ENCODE results near the gene CD4.

Gene CD4

DNA sequence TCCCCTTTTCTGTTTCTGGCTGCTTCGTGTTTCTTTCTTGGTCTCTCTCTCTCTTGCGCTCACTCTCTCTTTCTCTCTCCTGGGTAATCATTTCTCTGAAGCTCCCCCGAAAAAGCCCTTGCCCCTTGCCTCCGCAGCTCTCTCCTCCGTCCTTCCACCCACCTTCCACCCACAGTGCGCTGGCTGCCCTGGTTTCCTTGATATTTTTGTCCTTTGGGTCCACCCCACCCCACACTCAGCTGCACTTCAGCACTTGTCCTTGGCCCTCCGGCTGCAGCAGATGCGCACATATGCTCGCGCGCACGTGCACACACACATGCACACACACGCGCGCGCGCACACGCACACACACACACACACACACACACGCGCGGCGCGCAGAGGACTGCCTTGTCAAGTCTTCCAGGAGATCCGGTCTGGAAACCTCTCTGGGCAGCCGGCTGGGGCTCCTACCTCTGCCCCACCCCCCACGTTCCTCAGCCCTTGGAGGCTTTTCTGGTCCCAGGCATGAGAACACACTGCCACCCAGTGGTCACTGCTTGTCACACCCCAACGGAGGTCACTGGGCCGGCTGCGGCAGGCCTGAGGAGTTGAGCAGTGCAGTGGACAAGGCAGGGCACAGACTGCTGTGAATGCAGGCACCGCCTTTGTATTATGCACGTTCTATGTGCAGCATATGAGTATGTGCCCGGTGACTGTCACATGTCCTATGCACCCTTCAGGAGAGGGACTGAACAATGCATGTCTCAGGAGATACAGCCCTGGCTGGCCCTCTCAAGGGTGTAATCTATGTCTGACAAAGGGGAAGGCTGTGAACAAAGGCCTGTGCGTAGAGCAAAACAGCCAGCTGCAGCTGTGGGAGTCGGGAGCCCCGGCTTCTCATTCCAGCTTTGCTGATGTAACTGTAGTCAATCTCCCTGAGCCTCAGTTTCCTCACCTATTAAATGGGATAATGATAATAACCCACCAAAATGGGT, 10.5 kb upstream of the CD4 start:
- peak; percentile 42 for DNase-seq

DNA sequence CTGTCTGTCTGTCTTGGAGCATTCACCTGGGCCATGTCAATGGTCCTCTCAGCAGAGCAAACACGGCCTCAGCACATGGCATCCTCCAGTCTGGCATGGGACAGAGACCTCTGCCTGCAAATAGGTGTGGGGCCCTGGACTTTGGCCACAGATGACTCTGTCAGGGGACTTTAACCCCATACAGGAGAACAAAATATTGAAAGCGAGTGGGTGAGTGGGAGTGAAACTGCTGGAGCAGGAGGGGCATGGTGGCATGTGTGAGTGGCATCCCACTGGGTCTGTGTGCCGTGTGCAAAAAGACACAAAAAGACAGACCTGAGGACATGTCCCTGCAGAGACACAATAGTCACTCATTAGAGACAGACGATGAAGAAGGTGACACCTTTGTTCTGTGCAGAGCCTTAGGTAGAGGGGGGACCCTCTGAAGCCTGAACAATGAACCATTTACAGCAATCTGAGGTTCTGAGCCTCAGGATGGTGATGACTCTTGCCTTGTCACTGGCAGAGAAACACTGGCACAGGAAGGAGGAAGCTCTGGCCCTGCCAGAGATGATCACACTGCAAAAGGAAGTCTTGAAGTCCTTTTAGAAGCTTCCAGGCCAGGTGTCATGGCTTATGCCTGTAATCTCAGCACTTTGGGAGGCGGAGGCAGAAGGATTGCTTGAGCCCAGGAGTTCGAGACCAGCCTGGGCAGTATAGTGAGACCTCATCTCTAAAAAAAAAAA, 9.5 kb upstream of the CD4 start:
- DNase-seq = no peak

DNA sequence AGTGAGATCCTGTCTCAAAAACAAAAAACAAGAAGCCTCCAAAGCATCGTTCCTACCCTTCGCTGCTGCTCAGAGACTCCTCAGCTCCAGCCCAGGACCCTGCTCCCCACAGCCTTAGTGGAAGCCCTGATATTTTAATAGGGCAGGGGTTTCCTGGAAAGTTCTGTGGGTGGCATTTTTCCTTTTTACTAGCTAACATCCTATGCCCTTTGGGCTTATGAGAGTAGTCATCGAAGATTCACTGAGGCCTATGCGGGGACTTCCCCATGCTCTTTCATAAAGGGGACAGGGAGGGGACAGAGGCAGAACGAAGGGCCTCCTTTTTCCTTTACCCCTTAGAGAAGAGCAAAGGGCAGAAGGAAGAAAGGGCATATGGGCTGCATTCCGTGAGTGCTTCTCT, 8.8 kb upstream of the CD4 start:
- DNase-seq = no peak

DNA sequence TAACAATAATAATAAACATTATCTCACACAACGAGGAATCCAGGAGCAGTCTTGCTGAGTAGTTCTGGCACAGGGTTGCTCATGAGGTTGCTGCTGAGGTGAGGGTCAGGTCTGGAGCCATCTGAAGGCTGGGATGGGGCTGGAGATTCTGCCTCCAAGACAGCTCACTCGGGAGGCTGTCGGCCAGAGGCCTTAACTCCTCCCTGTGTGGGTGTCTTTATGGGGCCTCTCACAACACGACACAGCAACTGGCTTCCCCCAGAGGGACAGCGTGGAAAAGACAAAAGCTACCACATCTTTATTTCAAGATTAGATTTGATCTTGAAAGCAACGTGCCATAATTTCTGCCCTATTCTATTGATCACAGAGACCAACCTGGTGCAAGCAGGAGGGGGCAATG, 7.2 kb upstream of the CD4 start:
- DNase-seq = no peak

DNA sequence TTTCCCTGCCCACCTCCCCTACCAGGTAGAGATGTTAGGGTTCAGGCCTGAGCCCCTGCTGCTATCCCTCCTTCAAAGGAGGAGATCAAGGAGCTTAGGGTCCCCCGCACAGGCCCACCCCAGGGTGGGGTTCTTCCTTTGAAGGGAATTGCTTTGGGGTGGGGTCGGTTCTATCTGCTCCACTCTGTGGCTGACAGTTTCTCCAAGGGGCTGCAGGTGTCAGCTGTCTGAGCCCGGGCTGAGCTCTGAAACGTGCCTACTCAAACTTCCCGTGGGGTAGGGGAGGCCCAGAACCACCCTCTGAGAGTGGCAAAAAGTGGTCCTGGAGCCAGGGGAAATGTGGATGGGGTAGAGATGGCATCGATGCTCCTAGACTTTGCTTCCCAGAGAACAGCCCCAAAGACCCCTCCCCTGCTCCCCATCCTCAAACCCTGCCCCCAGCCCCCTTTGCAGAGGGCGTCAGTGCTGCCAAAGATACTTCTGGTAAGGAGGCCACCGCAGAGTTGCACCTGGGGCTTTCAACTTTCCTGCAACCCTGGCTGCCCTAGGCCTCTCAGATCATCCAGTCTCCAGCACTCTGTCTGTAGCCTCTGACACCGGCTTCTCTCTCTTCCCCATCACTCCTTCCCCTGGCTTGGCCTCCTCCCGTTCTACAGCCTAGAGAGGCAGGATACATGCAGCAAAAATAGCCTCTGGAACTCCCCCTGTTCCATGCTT, 6.3 kb upstream of the CD4 start:
- no peak for DNase-seq

DNA sequence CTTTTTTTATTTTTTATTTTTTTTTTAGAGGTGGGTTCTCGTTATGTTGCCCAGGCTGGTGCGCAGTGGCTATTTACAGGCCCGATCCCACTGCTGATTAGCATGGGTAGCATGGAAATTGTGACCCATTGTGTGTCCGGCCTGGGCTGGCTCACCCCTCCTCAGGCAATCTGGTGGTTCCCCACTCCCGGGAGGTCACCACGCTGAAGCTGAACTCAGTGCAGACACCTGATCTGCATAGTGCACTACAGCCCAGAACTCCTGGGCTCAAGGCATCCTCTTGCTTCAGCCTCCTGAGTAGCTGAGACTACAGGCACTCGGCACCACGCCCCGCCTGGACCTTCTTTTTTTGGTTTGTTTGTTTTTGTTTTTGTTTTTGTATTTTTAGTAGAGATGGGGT, 5.5 kb upstream of the CD4 start:
- DNase-seq = no peak

DNA sequence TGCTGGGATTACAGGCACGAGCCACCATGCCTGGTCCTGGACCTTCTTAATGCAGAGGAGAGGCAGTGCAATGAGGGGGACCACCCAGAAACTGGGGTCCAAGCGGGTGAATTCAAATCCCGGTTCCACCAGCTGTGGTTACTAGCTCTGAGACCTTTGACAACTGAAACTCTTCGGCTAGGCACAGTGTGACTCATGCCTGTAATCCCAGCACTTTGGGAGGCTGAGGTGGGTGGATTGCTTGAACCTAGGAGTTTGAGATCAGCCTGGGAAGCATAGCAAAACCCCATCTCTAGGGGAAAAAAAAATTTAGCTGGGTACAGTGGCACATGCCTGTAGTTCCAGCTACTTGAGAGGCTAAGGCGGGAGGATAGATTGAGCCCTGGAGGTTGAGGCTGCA, 5.0 kb upstream of the CD4 start:
- DNase-seq = no peak

DNA sequence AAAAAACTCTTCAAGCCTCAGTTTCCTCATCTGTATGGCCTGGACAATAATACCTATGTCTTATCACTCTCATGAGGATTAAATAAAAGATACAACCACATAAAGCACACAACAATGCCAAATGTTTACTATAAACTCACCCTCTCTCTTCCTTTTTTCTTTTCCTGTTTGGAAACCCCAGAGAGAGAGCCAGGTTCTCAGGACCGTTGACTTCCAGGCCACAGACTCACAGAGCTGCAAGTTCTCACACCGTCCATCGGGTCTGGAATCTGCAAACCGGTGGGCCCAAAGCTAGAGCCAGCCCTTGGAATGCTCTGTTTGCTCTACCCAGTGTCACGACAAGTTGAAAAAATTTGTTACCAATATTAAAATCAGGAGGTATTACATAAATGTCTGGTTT, 4.6 kb upstream of the CD4 start:
- DNase-seq = no peak

DNA sequence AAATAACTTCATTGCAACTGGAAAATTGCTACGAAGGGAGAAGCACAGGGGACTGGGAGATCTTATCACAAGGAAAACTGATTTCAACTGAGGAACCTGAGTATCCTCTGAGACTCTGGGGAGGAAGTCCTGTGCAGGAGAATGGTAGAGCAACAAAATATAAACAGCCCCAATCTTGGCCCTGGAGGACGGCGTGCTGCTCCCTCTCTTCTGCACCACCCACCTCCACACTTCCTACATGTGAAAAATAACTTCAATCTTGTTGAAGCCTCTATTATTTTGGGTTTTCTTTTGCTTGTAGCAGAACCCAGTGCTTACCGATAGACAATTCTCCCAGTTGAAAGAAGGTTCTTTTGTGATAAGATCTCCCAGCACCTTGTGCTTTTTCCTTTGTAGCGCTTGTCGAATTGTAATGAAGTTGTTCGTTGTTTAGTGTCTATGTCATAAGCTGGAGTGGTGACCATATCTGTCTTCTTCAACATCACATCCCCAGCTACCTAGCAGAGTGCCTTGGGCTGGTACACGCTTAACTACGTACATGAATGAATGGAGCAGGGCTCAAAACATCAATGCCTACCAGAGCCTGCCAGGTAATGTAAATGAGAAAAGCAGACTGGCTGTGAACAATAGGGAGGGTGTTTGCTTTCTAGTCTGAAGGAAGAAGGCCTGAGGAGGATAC, 2.8 kb upstream of the CD4 start:
- DNase-seq = no peak

DNA sequence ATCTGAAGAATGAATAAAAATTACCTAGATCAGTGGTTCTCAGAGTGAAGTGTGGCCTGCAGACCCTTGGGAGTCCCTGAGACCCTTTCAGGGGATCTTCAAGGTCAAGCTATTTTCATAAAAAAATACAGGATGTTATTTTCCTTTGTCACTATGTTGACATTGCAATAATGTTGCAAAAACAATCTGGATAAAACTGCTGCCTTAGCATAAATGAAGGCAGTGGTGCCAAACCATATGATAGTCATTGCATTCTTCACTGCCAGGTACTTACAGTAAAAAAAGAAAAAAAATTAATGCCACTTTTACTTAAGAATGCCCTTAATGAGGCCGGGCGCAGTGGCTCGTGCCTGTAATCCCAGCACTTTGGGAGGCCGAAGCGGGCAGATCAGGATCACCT, 2.0 kb upstream of the CD4 start:
- DNase-seq = no peak

DNA sequence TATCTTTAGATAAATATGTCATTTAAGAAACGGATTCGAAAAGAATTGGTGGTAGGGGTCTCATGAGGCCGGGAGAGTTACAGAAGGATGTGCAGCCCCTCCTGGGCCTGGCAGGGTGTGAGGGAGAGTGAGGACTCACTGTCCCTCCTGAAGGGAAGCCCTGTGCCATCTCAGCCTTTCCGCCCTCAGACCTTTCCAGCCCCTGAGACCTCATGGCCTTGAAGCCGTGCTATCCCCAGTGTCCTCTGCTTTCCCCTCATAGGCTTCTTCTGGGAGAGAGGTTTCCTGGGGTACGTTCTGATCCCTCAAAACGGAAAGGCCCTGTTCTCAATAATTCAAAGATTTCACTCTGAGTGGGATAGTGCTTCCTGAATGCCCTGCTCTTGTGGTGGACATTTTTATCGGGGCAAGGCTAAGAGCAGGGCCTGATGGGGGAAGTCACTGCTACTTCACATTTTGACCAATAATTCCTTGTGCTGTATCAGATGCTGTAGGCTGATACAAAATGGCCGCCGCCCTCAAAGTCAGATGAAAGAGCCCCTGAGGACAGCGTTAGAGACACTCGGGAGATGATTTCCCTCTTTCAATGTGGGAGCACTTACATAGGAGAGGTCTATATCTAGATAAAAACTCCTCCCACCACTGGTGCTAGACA, 1.3 kb downstream of the CD4 start:
- DNase-seq = no peak

DNA sequence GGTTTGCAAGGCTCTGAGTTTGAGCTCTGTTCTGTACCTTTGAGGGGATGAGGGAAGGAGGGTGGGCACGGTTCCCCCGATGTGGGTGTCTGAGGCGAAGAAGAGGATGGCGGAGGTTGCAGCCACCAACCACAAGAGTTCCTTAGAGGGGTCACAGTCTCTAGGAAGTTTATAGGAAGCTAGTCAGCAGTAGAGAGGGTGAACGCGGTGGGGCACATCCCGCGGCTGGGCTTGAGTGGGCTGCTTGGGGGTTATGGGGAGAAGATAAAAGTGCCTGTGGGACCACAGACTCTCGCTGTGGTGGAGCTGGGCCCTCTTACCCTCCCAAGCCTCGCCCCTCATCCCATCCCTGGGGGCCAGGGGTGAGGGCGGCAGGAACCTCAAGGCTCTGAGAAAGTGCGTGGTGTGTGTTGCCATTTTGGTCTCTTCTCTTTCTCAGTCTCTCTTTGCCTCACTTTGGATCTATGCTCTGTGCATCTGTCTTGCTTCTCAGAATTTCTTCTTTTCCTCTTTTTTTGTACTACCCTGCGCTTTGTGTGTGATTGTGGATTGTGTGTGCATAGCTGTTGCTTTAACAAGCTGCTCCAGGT, 2.7 kb downstream of the CD4 start:
- DNase-seq = no peak

DNA sequence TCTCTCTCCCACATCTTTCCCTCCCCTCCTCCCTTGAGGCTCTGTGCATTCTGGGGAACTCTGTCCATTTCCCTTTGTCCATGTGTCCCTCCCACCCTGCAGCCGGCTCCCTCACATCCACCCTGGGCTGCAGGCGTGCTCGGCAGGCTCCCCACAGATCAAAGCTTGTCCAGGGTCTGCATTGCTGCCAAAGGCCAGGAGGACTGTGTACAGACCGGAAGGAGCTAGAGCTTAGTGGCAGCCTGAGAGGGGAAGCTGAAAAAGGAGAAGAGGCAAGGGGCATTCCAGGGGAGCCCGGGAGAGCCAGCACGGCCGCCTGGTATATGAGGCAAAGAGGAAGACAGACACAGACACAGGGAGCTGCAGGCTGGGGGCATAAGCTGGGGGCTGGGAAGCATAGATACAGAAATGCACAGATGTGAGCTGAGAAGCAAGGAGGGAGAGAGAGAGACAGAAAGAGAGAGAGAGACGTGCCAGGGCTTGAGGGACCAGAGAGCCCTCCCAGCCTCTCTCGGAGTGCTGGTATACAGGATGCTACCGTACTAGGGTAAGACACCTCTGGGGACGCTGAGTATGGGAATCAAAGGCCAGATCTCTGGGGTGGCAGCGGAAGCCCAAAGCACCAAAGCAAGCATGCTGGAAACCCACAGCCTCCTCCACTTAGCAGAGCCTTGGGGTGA, 3.3 kb downstream of the CD4 start:
- no peak for DNase-seq

DNA sequence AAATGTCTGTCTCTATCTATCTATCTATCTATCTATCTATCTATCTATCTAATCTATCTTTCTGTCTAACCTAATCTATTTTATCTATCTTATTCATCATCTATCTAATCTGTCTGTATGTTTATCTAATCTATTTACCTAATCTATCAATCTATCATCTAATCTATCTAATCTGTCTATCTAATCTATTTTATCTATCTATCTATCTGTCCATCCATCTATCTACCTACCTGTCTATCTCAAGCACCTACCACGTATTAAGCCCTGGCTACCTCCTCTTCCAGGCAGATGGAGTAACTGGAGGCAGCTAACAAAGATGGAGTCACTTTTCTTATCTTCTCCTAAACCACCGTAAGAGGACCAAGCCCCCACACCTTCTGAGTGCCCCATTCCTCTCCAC, 5.8 kb downstream of the CD4 start:
- DNase-seq = no peak

DNA sequence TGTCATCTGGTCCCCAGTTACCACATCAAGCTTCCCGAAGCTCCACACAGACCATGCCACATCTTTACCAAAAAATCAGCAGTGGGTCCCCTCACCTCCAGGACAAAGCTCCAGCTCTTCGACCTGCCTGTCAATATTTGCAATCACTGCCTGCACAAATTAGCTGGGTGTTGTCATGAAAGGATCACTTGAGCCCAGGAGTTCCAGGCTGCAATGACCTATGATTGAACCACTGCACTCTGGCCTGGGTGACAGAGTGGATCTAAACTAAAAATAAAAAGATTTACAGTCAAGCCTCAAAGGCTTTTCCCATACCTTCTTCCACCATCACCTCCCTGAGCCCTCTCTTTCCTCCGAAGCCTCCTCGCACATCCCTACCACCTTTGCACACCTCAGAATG, 7.2 kb downstream of the CD4 start:
- DNase-seq = no peak

DNA sequence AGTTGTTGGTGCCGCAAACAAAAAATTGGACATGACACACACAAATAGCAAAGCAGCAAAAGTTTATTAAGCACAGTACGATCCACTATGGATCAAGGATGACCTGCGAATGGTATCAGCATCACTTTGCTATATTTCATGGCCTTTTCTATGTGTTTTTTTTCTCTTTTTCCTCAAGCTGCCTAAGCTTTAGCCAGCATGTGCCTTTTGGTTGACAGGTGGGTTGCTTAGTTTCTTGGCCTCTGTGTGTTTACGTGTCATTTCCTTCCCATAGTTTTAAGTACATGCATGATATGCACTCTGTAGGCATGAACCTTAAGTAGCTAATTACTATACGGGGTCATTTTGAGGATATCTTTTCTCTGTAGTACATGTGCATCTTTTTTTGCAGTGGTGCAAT, 9.8 kb downstream of the CD4 start:
- no peak for DNase-seq

DNA sequence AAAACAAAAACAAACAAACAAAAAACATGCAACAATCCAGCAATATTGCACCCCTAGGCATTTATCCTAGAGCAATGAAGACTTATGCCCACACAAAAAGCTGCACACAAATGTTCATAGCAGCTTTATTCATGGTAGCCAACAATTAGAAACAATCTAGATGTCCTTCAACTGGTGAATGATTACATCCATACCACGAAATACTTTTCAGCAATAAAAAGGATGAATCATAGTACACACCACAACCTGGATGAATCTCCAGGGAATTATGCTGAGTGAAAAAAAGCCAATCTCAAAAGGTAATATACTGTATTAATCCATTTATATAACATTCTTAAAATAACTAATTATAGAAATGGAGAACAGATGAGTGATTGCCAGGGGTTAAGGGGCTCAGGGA, 17.8 kb downstream of the CD4 start:
- no peak for DNase-seq

DNA sequence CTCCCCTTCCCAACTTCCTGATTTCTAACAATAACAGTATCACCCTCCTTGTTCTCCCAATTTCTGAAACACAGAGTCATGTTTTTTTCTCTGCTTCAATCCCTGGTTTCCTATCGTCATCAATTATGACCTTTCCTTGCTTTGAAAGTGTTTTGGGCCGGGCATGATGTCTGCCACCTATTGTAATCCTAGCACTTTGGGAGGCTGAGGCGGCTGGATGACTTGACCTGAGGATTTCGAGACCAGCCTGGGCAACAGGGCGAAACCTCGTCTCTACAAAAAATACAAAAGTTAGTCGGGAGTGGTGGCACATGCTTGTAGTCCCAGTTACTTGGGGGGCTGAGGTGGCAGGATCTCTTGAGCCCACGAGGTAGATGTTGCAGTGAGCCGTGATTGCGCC, 19.7 kb downstream of the CD4 start:
- no peak for DNase-seq

DNA sequence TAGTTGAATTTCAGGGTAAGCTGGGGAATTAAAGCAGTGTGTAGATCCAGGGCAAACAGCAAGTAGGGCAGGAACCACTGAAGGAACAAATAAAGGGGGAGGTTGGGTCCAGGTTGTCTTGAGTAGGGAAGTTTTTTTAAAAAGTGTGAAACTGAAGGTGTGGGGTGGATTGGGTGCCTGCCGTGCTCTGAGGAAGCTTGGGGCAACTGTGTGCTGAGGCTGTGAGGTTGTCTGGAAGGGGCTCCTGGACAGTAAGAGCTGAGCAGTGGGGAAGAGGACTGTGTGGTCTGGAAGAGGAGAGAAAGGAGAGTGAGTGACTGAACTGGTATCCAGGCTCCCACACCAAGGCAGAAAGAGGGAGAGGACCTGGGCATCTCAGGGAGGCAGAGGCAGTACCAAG, 21.4 kb downstream of the CD4 start:
- DNase-seq = no peak

DNA sequence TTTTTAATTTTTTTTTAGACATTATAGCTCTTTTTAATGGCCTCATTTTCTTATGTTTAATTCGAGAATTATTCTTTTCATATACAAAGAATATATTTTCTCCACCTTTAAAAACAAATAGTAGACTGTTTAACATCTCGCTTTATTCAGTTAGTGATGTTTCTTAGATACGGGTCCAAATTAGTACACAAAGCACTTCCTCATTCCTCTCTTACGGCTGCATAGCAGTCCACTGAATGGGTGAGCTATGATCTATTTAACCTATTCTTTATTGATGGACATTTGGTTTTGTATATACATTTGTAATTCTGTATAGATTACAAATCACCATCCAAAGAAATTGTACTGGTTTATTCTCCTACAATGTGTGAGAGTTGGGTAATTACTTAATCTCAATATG, 24.0 kb downstream of the CD4 start:
- no peak for DNase-seq

DNA sequence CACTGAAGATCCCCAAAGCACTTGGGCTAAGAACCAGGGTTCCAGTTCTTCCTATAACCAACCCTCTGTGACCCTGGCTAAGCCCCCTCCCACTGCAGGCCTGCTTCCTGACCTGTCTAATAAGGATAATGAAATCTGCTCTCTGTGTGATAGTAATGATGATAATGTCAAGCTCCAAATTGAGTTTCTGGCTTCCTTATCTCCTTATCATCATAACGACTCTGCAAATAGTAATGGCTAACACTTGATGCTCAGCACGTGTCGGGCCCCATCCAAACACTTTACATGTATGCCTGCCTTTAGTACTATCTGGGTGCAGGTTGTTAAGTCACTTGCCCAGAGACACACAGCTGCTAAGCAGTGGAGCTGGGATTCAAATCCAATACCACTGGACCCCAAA, 27.3 kb downstream of the CD4 start:
- DNase-seq = no peak

DNA sequence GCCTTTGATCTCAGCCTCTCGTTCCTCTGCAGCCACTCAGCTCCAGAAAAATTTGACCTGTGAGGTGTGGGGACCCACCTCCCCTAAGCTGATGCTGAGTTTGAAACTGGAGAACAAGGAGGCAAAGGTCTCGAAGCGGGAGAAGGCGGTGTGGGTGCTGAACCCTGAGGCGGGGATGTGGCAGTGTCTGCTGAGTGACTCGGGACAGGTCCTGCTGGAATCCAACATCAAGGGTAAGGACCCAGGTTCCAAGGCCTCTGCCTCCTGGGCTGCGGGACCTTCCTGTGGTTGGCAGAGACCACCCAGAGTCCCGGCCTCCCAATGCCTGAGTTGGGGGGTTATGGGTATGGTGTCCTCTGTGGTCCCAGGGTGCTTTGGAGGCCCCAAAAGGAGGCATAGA, 27.8 kb downstream of the CD4 start:
- no peak for DNase-seq
